Thoracic aorta (tissue), 2 donors: ENCODE results near the gene ROBO1. TPM values are rescaled to one million over a fixed set of nuclear protein-coding genes. Genes with fewer than 3 reads are reported as not detected.

Experiments
- ATAC-seq: fragments of 150-250 bp; one replicate; pipeline ENCODE4 v1.8.0; 2017; ENCODE audit warnings: low read depth; ENCODE audit not compliant: insufficient number of reproducible peaks, low FRiP score
- DNase-seq: peaks from one replicate; pipeline ENCODE4 v3.0.0-alpha.2; 2020; ENCODE audit warnings: low spot score
- H3K27ac ChIP-seq, 2 donors: fragments of 200-600 bp; sonication (generic); 1 replicate in 1 of 2; 2 replicates in 1 of 2; pipeline ENCODE4 v1.5.1; 2016; ENCODE audit warnings: mild to moderate bottlenecking in 2 of 2, moderate library complexity in 2 of 2
- H3K27me3 ChIP-seq: fragments of 200-600 bp; sonication (generic); replicated peaks from 2 replicates; pipeline ENCODE4 v1.6.0; 2016; ENCODE audit warnings: mild to moderate bottlenecking; ENCODE audit not compliant: insufficient read depth
- H3K36me3 ChIP-seq: fragments of 200-600 bp; sonication (generic); one replicate; pipeline ENCODE4 v1.5.1; 2016
- H3K4me1 ChIP-seq, 2 donors: fragments of 200-600 bp; sonication (generic); 1 replicate in 1 of 2; 2 replicates in 1 of 2; pipeline versions ENCODE4 v1.5.1 to v1.6.0; 2016; ENCODE audit warnings: low read depth in 2 of 2, mild to moderate bottlenecking in 1 of 2; ENCODE audit not compliant: control insufficient read depth in 1 of 2
- H3K4me3 ChIP-seq: fragments of 200-600 bp; sonication (generic); 2 replicates; pipeline ENCODE4 v1.5.1; 2016; ENCODE audit warnings: mild to moderate bottlenecking
- H3K9me3 ChIP-seq: fragments of 200-600 bp; sonication (generic); 2 replicates; pipeline ENCODE4 v1.5.1; 2016
- CTCF ChIP-seq: fragments of 200-600 bp; sonication (generic); IDR thresholded peaks from one replicate; pipeline ENCODE4 v1.5.1; 2019; ENCODE audit warnings: antibody characterized with exemption
- total RNA-seq, 2 donors: library from RNA; depleted of rRNA; stranded (reverse); fragments of >200 nt; gene quantifications; one replicate each; pipeline versions ENCODE4 v1.1.0 to v1.2.3, GENCODE V29; 2016

The ROBO1 gene
- total RNA-seq, 2 donors from 2014 or later: 13.3 to 24.4 TPM

DNA sequence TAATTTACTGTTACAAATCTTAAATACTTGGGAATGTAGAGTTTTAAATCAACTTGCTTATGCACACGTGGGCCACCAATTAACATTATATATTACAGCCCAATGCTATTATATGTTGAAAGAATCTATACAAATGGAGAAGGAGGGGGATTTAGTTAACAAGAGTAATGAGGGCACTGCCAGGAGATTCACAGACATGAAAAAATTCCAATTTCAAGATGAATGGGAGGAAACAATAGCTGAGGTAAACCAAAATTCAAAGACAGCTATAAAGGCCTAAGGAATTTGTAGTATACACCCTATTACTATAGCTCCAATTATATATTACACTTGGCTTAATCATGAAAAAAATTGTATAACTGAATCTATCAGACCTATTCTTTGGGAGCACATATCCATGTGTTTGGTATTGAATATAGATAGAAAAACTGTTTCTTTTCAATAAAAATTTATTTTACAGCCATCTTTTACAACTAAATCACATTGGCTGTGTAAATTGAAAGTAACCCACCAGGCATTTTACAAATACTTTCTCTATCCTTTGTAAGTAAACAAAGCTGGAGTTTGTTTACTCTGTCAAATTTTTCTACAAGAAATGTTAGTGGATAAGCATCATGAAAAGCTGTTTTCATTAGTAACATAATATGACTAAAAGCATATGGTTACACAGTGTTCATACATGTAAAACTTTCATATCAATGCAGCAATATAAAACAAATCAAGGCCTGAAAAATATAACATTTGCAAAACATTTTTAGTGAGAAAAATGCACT is 1045.8 kb downstream of the ROBO1 start:
- H3K4me1 ChIP-seq: no peaks in the 10 kb centered on the region
- no peak overlapping the region for H3K27ac ChIP-seq
- no peak for DNase-seq
- no peak overlapping the region for H3K4me3 ChIP-seq
- H3K27me3 ChIP-seq: no peaks in the 10 kb centered on the region
- ATAC-seq: no peak
- no peaks in the 10 kb centered on the region for H3K36me3 ChIP-seq
- TF ChIP-seq CTCF: no peak
- H3K9me3 ChIP-seq: no peaks in the 10 kb centered on the region

DNA sequence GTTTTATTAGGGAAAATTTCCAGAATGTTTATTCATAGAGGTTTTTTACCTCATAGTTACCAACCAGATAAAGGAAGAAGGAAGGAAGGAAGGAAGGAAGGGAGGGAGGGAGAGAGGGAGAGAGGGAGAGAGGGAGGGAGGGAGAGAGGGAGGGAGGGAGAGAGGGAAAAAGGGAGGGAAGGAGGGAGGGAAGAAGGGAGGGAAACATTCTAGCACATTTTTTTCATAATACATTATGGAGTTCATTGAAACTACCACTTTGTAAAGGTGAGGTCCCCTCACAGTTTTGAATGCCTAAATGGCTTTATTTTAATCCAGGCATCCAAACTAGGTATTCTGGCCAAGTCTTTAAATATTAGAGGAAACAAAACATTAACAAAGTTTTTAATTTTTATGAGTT is 1049.1 kb downstream of the ROBO1 start:
- no peak overlapping the region for H3K4me3 ChIP-seq
- DNase-seq (no peak), ATAC-seq (no peak)
- no peaks in the 10 kb centered on the region for H3K27me3 ChIP-seq
- H3K27ac ChIP-seq: no peak overlapping the region
- H3K9me3 ChIP-seq: no peaks in the 10 kb centered on the region
- H3K36me3 ChIP-seq: no peaks in the 10 kb centered on the region
- no peak for TF ChIP-seq CTCF
- H3K4me1 ChIP-seq: no peaks in the 10 kb centered on the region

GRCh38 chr3:78717041-78717440 is 1050.8 kb downstream of the ROBO1 start:
- Histone ChIP-seq H3K27ac (no peak overlapping the region), H3K4me3 (no peak overlapping the region), H3K4me1 (no peaks in the 10 kb centered on the region), H3K9me3 (no peaks in the 10 kb centered on the region), H3K36me3 (no peaks in the 10 kb centered on the region), H3K27me3 (no peaks in the 10 kb centered on the region)
- no peak for TF ChIP-seq CTCF
- DNase-seq: no peak
- no peak for ATAC-seq

DNA sequence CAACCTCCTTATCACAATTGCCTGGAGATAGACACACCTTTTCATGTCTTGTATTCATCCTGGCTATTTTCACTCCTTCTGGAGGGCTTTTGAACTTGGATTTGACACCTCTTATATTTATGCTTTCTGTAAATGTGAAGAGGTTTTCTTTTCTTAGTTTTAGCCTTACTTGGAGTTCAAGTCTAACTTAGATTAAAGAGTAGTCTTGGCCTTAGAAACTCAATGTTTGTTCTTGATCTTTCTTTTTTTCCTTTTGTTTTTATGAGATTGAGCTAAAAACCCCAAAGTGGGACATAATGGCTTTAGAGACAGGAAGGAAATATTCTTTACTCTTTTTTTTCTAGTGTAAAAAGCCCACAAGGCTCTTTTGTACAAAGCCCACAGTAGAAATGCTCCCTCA is 1054.9 kb downstream of the ROBO1 start:
- DNase-seq: no peak

DNA sequence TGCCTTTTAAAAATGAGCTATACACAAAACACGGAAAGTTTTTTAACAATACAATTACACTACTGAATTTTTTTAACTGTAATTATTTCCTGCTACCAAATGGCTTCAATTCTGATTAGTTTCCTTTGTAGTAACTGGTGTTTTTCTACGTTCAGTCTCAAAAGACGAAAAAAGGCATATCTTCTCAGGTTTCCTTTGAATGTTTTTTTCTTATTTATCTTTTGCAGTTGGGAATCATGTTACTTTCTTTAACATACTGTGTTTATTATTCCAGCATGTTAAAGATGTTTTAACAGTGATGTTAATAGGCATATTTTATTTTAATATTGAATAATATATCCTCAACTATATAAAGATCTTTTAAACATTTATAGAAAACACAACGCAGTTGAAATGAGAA is 1055.5 kb downstream of the ROBO1 start:
- Histone ChIP-seq H3K4me3 (no peak overlapping the region), H3K36me3 (no peaks in the 10 kb centered on the region), H3K27me3 (no peaks in the 10 kb centered on the region), H3K4me1 (no peaks in the 10 kb centered on the region), H3K9me3 (no peaks in the 10 kb centered on the region), H3K27ac (no peak overlapping the region)
- no peak for TF ChIP-seq CTCF
- DNase-seq (no peak), ATAC-seq (no peak)

More for the DNA sequence above, 1054.9 kb downstream of the ROBO1 start:
- Histone ChIP-seq H3K27me3 (no peaks in the 10 kb centered on the region), H3K4me3 (no peak overlapping the region), H3K27ac (no peak overlapping the region), H3K4me1 (no peaks in the 10 kb centered on the region), H3K36me3 (no peaks in the 10 kb centered on the region), H3K9me3 (no peaks in the 10 kb centered on the region)
- no peak for ATAC-seq
- no peak for TF ChIP-seq CTCF
